ENCODE data around the gene PSAT1.

Gene PSAT1

DNA sequence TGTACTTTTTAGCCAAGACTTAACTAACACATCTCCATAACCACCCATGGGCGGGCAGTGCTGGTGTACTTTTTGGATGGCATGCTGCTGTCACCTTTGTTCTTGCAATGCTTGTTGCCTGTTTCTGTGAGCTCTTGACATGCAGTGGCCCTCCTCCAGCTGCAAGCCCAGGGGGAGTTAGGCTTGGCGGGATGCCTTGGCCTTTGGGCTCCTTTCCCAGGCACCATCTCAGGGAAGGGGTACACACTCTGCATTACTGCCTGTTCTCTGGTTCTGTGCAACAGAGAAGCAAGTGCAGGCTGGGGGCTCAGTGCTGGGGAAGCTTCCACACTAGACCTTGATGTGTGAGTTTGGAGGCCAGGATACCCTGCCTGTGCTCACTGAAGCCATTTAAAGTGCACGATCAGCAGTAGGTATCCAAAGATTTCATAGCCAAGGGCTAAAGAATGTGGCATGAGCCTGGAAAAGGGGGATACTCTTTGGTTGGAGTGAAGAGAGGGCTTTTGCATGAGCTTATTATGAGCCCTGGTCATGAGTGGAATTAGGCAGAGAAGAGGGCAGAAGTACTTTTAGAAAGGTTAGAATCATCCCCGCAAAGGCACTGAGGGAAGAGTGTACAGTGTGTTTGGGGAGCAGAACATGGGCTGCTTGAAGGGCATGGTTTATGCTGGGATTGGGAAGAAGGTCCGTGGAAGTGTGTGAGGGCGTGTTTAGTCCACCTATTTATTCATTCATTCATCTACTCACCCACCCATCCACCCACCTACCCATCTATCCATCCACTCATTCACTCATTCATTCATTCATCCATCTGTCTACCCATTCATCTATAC is 22.5 kb downstream of the PSAT1 start:
- no peak for DNase-seq (ENCODE audit: low spot score)

DNA sequence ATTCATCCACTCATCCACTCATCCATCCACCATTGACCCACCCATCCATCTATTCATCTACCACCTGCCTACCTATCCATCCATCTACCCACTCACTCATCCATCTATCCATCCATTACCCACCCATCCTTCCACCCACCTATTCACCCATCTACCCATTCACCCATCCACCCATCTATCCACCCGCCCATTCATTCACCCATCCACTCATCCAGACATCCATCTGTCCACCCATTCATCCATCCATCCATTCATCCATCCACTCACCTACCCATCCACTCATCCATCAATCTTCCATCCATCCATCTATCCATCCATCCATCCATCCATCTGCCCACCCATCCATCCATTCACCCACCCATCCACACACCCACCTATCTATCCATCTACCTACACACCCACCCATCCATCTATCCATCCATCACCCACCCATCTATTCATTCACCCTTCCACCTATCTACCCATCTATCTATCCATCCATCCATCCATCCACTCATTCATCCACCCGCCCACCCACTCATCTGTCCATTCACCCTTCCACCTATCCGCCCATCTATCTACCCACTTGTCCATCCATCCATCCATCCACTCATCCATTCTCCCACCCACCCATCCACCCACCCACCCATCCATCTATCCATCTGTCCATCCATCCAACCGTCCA is 23.2 kb downstream of the PSAT1 start:
- no peak for DNase-seq (ENCODE audit: low spot score)

GRCh38 chr9:78320875-78321496 is 24.1 kb downstream of the PSAT1 start:
- no peak for DNase-seq (ENCODE audit: low spot score)

DNA sequence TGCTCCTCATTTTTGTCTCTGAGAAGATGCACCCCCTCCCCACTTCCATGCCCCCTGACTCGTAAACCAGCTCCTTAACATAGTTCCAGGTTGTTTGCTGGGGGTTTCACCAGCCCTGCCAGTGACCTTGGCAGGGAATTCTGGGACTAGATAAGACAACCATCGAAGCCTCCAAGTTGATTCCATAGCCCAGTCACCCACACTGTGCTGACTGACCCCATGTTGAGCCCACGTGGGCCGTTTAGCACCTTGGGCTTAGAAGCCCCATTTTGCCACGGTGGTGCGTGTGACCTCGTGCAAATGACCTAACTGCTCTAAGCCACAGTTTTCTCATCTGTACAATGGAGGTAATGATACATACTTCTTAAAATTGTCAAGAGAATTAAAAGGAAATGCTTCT is 24.6 kb downstream of the PSAT1 start:
- DNase-seq (ENCODE audit: low spot score), result no peak

DNA sequence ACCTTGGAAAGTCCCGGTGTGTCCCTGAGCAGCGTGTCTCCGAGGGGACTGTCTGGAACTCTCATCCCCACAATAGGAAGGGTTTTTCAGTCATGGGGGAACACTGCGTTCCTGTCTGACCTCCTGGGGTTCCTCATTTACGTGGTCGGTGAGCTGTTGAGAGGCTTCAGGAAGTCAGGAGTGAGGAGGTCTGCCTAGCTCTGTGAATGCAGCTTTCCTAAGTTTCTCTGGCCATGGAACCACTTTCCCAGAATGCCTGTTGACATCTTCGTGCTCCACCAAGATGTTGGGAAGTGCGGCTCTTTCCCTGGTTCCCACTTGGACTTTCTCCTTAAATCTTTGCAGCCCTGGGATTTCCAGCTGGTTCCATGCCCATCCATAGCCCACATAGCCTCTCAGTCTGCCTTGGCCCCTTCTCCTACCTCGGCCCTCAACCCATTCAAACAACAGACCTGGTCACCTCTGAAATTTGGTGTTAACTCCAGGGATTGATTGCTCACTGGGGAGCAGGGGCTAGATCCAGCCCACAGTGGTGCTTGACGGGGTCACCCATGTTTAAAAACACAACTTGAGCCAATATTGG is 27.2 kb downstream of the PSAT1 start:
- DNase-seq (ENCODE audit: low spot score), result no peak

GRCh38 chr9:78324682-78325081 is 27.8 kb downstream of the PSAT1 start:
- no peak for DNase-seq (ENCODE audit: low spot score)

DNA sequence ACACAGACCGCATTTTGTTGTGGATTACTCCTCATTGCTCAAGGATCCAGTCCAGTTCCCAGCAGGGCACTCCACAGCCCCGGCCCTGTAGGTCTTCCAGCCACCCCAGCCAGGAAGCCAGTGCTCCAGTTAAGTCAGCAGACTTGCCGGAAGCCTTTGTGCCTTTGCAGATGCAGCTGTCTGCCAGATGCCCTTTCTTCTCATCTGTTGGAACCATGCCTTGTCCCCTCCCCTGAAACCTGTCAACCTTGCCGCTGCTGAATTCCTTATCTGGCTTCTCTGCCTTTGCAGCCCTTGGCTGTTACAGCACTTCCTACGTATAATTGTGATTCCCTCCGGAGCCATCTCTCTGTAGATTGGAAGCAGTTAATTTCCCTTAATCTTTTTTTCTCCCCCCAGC is 28.4 kb downstream of the PSAT1 start:
- DNase-seq (ENCODE audit: low spot score), result no peak

DNA sequence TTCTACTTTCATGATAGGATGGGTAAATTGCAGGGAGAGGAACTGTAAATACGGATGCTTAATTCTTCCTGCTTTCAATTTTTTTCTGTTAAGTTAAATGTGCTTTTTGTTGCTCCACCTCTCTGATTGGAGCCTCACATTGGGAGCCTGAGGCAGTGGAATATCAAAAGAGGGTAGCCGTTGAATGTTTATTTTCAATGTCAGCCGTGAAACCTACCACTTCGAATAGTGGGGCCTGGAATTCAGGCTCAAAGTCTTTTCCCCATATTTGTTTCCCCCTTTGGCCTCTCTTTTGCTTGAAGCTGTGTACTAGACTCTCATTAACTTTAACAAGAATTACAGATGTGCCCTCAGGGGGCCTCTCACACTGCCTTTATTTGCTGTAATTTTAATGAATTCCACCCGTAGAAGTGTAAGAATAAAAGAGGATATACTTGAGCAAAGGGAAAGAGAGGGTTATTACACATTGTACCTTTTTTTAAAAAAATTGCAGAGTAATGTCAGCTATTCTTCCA is 29.0 kb downstream of the PSAT1 start:
- no peak for DNase-seq (ENCODE audit: low spot score)

- no peak for DNase-seq (ENCODE audit: low spot score)
Measured at GRCh38 chr9:78326564-78326963, 29.6 kb downstream of the PSAT1 start.

GRCh38 chr9:78332381-78332780 is 35.5 kb downstream of the PSAT1 start:
- DNase-seq (ENCODE audit: low spot score), result no peak

DNA sequence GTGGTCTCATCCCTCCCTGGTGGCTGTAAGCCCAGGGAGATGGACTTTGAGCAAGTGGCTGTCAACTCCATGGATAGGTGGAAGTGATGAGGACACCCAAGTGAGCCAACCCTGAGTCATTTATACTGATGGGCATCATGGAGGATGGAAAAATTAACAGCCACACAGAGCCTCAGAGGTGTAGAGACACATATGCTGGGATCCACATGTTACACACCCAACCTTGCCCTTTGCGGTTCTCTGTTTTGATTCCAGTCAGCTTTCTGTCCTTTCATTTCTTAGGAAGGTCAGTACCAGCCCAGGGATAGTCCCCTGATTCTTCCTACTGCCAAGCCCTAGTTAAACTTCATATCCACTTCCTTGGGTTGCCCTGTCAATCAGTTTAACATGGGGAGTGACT is 51.9 kb downstream of the PSAT1 start:
- no peak for DNase-seq (ENCODE audit: low spot score)

DNA sequence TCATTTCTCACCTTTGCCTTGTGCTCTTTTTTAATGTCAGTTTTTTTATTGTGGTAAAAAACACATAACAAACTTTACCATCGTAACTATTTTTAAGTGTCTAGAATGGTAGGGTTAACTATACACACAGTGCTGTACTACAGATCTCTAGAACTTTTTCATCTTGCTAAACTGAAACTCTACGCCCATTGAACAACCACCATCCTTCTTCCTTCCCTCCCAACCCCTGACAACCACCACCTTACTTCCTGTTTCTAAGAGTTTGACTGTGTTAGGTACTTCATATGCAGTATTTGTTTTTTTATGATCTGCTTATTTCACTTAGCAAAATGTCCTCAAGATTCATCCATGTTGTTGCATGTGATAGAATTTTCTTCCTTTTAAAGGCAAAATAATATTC is 54.9 kb downstream of the PSAT1 start:
- DNase-seq (ENCODE audit: low spot score), result no peak

DNA sequence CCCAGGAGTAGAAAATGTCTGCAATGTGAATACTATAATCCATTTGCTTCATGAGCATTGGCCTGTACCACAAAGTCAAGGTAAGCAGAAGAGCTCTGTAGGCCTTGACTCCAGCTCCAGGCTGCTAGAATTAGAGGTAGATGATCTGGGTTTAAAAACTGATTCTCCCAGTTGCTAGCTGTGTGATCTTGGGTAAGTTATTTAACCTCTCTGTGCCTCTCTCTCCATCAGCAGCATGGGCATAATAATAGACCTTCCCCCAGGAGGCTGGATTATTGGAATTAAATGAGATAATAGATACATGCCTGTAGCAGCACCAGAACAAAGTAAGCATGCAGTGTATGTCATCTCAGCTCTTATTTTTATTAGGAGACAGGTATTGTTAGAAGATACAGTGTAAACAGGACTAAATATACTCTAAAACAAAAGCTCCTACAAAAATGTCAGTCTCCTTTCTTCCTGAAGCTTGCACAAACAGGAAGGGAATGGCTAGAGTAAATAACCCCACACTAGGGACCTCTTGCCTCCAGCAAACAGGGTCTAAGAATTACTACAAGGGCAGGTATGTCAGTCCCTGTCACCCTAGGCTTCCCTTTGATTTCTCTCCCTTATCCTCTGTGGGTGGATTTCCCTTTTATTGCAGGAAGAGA is 57.5 kb downstream of the PSAT1 start:
- DNase-seq (ENCODE audit: low spot score), result no peak

DNA sequence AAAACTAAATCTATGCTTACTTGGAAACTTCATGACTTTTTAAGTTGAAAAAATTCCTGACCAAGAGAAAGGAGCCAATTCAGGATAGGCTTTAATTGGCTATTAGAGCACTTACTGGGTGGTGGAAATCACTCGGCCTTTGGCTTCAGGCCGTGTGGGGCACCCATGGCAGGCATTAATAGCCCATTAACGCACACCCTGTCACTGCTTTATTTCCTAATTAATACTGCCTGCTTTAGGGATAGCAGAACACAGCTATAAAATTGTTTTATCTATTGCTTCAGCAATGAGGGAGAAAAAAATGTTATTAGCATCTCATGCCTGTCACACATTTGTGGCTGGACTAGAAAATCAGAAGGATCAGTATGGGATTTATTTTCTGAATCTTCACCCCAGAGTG is 58.1 kb downstream of the PSAT1 start:
- no peak for DNase-seq (ENCODE audit: low spot score)

- no peak for DNase-seq (ENCODE audit: low spot score)
Measured at GRCh38 chr9:78356634-78357033, 59.7 kb downstream of the PSAT1 start.

GRCh38 chr9:78357165-78357873 is 60.4 kb downstream of the PSAT1 start:
- no peak for DNase-seq (ENCODE audit: low spot score)

DNA sequence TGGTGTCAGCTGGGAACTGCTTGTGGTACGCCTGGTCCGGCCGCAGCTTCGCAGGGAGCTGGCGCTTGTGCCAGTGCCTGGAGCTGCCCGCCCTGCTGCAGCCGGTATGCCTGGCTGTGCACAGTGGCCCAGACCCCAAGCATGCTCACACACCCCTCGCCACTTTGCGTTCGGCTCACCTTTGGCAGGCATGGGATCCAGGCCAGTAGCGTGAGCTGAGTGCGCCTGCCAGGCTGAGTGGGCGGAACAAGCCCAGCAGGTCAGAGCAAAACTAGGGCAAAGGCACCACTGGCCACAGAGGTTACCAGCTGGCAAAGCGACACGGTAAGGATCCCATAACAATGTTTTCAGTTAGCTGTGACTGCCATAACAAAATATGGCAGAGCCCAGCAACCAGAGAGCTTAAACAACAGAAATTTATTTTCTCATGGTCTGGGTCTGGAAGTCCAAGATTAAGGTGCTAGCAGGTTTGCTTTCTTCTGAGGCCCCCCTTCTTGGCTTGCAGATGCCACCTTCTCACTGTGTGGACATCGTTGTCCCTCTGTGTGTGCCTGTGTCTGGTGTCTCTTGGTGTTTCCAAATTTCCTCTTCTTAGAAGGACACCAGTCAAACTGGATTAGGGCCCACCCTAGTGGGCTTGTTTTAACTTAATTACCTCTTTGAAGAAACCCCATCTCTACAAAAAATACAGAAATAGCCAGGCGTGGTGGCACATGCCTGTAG is 61.6 kb downstream of the PSAT1 start:
- no peak for DNase-seq (ENCODE audit: low spot score)

GRCh38 chr9:78363221-78363620 is 66.3 kb downstream of the PSAT1 start:
- DNase-seq (ENCODE audit: low spot score), result no peak

GRCh38 chr9:78365748-78366697 is 69.1 kb downstream of the PSAT1 start:
- no peak for DNase-seq (ENCODE audit: low spot score)

DNA sequence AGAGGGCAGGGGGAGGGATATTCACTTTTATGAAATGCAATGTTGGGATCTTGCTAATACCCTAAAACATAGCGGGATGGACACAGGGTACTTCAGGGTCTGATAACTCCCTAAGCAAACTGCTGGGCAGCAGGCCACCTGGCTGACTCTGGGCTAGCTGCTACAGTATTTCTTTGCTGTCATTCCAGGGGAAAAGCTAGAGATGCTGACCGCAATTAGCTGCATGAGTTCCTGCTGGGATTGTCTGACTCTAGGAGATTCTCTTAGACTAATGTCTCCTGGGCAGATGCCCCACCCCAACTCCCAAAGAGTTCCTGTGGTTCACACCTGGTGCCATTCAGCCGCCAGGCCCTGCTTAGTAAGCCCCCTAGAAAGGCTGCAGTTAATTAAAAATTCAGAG is 69.9 kb downstream of the PSAT1 start:
- DNase-seq (ENCODE audit: low spot score), result no peak

Data from CD4-positive, alpha-beta T cell treated with Interleukin-15 for 4 hours (primary cell).